Measurements from ENCODE around the gene DLG2. TPM values are rescaled to one million over a fixed set of nuclear protein-coding genes. Genes with fewer than 3 reads are reported as not detected.

Gene DLG2
- total and polyA plus RNA-seq, 2 donors (not counting 3 experiments of a cell fraction or from before 2014, with no cell fraction given), result 0.15 to 1.1 TPM

DNA sequence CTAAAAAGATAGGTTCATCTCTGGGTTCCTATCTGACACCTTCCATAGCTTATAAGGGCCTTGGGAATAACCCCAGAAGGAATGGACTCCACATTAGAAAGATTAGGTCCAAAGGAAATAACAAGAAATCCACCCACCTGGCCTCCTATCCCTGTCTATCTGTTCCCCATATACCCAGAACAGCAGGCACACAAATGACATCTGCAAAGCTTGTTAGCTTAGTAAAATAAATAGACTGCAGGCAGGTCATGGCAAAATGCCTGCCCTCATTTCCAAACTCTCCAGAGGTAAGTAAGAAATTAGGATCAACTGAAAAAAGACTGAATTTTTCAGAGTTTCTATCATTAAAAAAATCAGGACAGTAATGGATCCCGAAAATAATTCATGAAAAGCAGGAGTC is 489.5 kb downstream of the DLG2 start:
- DNase-seq (ENCODE audit: low read depth, low spot score) (no peak), FAIRE-seq (no peak)
- no peaks in the 10 kb centered on the region for H3K79me2 ChIP-seq (ENCODE audit: control insufficient read depth, insufficient read depth, low read length)
- ChIA-PET POLR2A (no interaction called here), CTCF (no interaction called here)
- BruUV-seq (replicated peaks), result no TSS peak
- no peaks in the 10 kb centered on the region for H3K36me3 ChIP-seq (ENCODE audit: control insufficient read depth in 2 of 2, extremely low read depth in 1 of 2, insufficient read depth in 2 of 2, low read length in 2 of 2)
- no peaks in the 10 kb centered on the region for H3K9me1 ChIP-seq (replicated peaks; ENCODE audit: control insufficient read depth, extremely low read depth, insufficient read depth, low read length)
- no peaks in the 10 kb centered on the region for H3K27me3 ChIP-seq (ENCODE audit: control insufficient read depth in 2 of 2, insufficient read depth in 2 of 2, low read length in 2 of 2)
- intact Hi-C loops (cut with micrococcal nuclease), result no loop called here
- H2AFZ ChIP-seq (ENCODE audit: low read depth, low read length), result no peak overlapping the region
- peaks cover 2% of the 10 kb centered on the region for H3K9me3 ChIP-seq (replicated peaks; ENCODE audit: control insufficient read depth, insufficient read depth, low read length)
- no peak overlapping the region for H3K9ac ChIP-seq (replicated peaks; ENCODE audit: extremely low read depth, insufficient read depth, low read length)
- TF ChIP-seq GATA2 (IDR thresholded peaks at IDR 0.05; ENCODE audit: insufficient read depth, insufficient read length, low read depth, low read length) (no peak), POLR2A (IDR thresholded peaks at IDR 0.05; ENCODE audit: low read depth, low read length) (no peak), FOS (IDR thresholded peaks at IDR 0.05; ENCODE audit: borderline replicate concordance, insufficient read depth, low read length) (no peak)
- no peaks in the 10 kb centered on the region for H4K20me1 ChIP-seq (replicated peaks; ENCODE audit: control insufficient read depth, extremely low read depth, insufficient read depth, low read length)
- no peak overlapping the region for H3K4me3 ChIP-seq (replicated peaks in 1 of 3; ENCODE audit: insufficient read depth in 1 of 3, low read depth in 1 of 3, low read length in 3 of 3)
- dilution Hi-C loops (cut with MboI; ENCODE audit: extremely low pct_ligation_motif_present, low sequenced_read_pairs), result no loop called here
- H3K27ac ChIP-seq (ENCODE audit: insufficient read depth, low read depth, low read length), result no peak overlapping the region
- no peak overlapping the region for H3K4me2 ChIP-seq (ENCODE audit: insufficient read depth, low read length)
- H3K4me1 ChIP-seq (ENCODE audit: control insufficient read depth, extremely low read depth, insufficient read depth, low read length), result no peaks in the 10 kb centered on the region

DNA sequence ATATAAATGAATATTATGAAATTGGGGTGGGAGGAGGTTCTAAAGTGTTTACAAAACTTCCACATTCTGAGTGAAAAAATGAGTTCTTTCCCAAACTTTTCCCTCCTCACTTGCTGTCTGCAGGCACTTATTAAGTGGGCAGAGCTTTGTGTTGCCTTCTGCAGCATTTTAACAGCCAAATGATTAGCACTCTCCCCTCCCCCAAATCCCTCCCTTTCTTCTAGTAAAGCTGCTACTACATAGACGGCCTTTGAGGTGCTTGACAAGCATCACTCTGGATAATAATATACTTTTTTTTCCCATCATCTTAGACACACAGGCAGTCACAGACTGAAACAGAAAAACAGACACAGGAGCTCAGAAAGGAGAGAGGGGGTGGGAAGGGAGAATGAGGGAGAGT is 493.5 kb downstream of the DLG2 start:
- DNase-seq (ENCODE audit: low read depth, low spot score) (no peak), FAIRE-seq (no peak)
- POLR2A ChIA-PET, result no interaction called here
- no peaks in the 10 kb centered on the region for H4K20me1 ChIP-seq (replicated peaks; ENCODE audit: control insufficient read depth, extremely low read depth, insufficient read depth, low read length)
- no peak overlapping the region for H3K27ac ChIP-seq (ENCODE audit: insufficient read depth, low read depth, low read length)
- no TSS peak for BruUV-seq (replicated peaks)
- H3K36me3 ChIP-seq (ENCODE audit: control insufficient read depth in 2 of 2, extremely low read depth in 1 of 2, insufficient read depth in 2 of 2, low read length in 2 of 2), result no peaks in the 10 kb centered on the region
- H3K27me3 ChIP-seq (ENCODE audit: control insufficient read depth in 2 of 2, insufficient read depth in 2 of 2, low read length in 2 of 2), result no peaks in the 10 kb centered on the region
- TF ChIP-seq FOS (IDR thresholded peaks at IDR 0.05; ENCODE audit: borderline replicate concordance, insufficient read depth, low read length) (no peak), JUN (IDR thresholded peaks at IDR 0.05; ENCODE audit: borderline replicate concordance, insufficient read depth, insufficient read length, low read depth) (no peak), POLR2A (IDR thresholded peaks at IDR 0.05; ENCODE audit: low read depth, low read length) (no peak), POLR2AphosphoS5 (IDR thresholded peaks at IDR 0.05; ENCODE audit: insufficient read depth, low read depth, low read length) (no peak), GATA2 (IDR thresholded peaks at IDR 0.05; ENCODE audit: insufficient read depth, insufficient read length, low read depth, low read length) (no peak), MYC (IDR thresholded peaks at IDR 0.05; ENCODE audit: low read depth, low read length) (no peak), EZH2 (IDR thresholded peaks at IDR 0.05; ENCODE audit: borderline replicate concordance, low read depth, low read length, severe bottlenecking) (no peak)
- TF ChIP-seq, protein P1, sequence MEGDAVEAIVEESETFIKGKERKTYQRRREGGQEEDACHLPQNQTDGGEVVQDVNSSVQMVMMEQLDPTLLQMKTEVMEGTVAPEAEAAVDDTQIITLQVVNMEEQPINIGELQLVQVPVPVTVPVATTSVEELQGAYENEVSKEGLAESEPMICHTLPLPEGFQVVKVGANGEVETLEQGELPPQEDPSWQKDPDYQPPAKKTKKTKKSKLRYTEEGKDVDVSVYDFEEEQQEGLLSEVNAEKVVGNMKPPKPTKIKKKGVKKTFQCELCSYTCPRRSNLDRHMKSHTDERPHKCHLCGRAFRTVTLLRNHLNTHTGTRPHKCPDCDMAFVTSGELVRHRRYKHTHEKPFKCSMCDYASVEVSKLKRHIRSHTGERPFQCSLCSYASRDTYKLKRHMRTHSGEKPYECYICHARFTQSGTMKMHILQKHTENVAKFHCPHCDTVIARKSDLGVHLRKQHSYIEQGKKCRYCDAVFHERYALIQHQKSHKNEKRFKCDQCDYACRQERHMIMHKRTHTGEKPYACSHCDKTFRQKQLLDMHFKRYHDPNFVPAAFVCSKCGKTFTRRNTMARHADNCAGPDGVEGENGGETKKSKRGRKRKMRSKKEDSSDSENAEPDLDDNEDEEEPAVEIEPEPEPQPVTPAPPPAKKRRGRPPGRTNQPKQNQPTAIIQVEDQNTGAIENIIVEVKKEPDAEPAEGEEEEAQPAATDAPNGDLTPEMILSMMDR (IDR thresholded peaks at IDR 0.05; ENCODE audit: extremely low read depth in 1 of 2, insufficient read depth in 1 of 2, low read depth in 1 of 2, low read length in 2 of 2), result no peak
- TF ChIP-seq, protein P2, sequence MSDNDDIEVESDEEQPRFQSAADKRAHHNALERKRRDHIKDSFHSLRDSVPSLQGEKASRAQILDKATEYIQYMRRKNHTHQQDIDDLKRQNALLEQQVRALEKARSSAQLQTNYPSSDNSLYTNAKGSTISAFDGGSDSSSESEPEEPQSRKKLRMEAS (IDR thresholded peaks at IDR 0.05; ENCODE audit: insufficient read depth, insufficient read length), result no peak
- CTCF ChIA-PET, result no interaction called here
- no peak overlapping the region for H3K4me2 ChIP-seq (ENCODE audit: insufficient read depth, low read length)
- no peaks in the 10 kb centered on the region for H3K79me2 ChIP-seq (ENCODE audit: control insufficient read depth, insufficient read depth, low read length)
- no peaks in the 10 kb centered on the region for H3K4me1 ChIP-seq (ENCODE audit: control insufficient read depth, extremely low read depth, insufficient read depth, low read length)
- H3K9ac ChIP-seq (replicated peaks; ENCODE audit: extremely low read depth, insufficient read depth, low read length), result no peak overlapping the region
- no peak overlapping the region for H2AFZ ChIP-seq (ENCODE audit: low read depth, low read length)
- dilution Hi-C loops (cut with MboI; ENCODE audit: extremely low pct_ligation_motif_present, low sequenced_read_pairs), result no loop called here
- H3K4me3 ChIP-seq (replicated peaks in 1 of 3; ENCODE audit: insufficient read depth in 1 of 3, low read depth in 1 of 3, low read length in 3 of 3), result no peak overlapping the region
- H3K9me1 ChIP-seq (replicated peaks; ENCODE audit: control insufficient read depth, extremely low read depth, insufficient read depth, low read length), result no peaks in the 10 kb centered on the region
- intact Hi-C loops (cut with micrococcal nuclease), result no loop called here
- H3K9me3 ChIP-seq (replicated peaks; ENCODE audit: control insufficient read depth, insufficient read depth, low read length), result peaks cover 2% of the 10 kb centered on the region
